ENCODE data around the gene SLC9C1. TPM values are rescaled to one million over a fixed set of nuclear protein-coding genes. Genes with fewer than 3 reads are reported as not detected.

SLC9C1 gene
- total RNA-seq (not detected), polyA plus RNA-seq (under 1 TPM in 1 of 2 donors, not detected in 1; 0.08 TPM), total RNA-seq (not detected)

DNA sequence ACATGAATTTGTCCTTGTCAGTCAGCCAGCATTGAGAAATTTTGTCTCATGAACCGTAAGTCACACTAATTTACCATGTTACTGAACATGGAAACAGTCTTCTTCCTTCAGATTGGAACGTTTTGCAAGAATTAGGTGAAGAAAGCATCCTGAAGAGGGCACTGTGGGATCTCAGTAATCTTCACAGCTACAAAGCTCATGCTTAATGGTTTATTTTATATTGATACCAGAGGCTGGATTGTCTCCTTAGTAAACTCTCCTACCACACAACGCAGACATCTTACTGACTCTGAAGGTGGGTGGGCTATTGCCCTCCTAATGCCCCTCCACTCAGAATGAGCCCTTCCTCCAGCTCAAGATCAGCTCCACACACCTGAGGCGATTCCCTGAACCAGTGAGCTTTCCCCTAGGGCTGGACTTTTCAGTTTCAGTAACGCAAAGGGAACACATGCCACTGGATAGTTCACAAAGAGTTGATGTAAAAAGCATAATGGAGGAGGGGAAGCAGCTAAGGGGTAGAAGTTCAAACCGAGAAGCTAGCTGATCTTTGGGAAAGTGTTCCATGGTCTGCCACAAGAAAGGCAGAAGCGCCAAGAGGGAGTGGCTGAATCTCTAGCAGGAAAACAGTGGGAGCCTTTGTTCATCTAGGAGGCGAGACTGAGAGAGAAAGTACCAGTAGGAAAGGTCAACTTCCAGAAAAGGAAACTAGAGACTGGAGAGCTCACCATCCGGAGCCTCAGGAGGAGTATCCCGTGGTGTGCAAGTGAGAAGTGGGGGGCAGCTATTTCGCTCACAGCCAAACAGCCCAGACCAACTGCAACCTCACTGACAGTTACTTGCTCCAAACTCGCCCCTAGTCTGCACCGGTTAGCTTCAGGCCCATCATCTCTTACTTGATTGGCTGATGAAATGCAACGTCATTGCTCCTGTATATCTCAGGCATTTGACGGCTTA is at the start of gene SLC9C1:
SLC9C1 (minus strand) TSS at position 849 of the 954 bp plus-strand sequence. CDS start 7,425 bp downstream, outside the sequence.
- peak within 1 kb of the TSS; percentile 25 for H3K4me3 ChIP-seq (ENCODE audit: low read length)
- intact Hi-C loops (cut with micrococcal nuclease), result loop anchor here (1.0 to 5.0 kb wide), 9 partner anchors 10 to 994 kb away; no protein-coding TSS in a partner anchor
- H3K4me3 Mint-ChIP-seq, result peak within 1 kb of the TSS; percentile 49 to 80 (median 70)

DNA sequence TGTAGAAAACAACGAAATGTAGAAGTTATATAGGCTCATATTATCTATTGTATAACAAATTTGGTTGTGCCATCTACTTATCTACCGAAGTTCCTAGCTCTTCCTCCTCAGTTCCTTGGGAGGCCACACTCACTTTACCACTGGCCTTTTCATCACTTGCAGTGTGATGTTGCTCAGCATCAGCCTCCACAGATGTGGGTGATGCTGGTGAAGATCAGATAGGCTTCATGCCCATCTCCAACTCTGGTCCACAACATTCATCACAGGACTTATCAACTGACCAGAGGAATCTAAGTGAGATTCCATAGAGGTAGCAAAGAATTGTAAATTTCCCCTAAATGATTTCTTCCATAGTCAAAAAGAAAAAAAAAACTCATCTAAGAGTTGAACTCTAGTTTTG is 47.4 kb upstream of the SLC9C1 start:
- H3K27me3 Mint-ChIP-seq, result no peaks in the 10 kb centered on the region
- Histone ChIP-seq H3K9me3 (ENCODE audit: control insufficient read depth in 2 of 3, low read length in 3 of 3) (no peaks in the 10 kb centered on the region), H3K4me3 (ENCODE audit: low read length) (no peak overlapping the region), H3K27ac (ENCODE audit: low read depth, low read length) (no peak overlapping the region), H3K36me3 (ENCODE audit: control insufficient read depth in 2 of 3, insufficient read depth in 3 of 3, low read length in 3 of 3) (no peaks in the 10 kb centered on the region), H3K27me3 (ENCODE audit: control insufficient read depth in 2 of 2, insufficient read depth in 2 of 2, low read length in 2 of 2) (no peaks in the 10 kb centered on the region), H3K4me1 (ENCODE audit: control insufficient read depth in 2 of 2, insufficient read depth in 2 of 2, low read length in 2 of 2) (no peaks in the 10 kb centered on the region)
- ChIA-PET POLR2A (no interaction called here), CTCF (no interaction called here)
- intact Hi-C loops (cut with micrococcal nuclease), result loop anchor here in 1 of 2 donors (1.0 kb wide), 1 partner anchor 8 kb away; the partner anchor contains the start of gene CD200
- H3K9me3 Mint-ChIP-seq, result peaks cover 0 to 13% (median 5%) of the 10 kb centered on the region in 11 donors
- no peak overlapping the region for H3K4me3 Mint-ChIP-seq
- H3K36me3 Mint-ChIP-seq, result peaks cover 0 to 35% (median 23%) of the 10 kb centered on the region in 5 donors
- ATAC-seq, result no peak
- no peak for DNase-seq
- peaks cover 11 to 46% (median 33%) of the 10 kb centered on the region in 7 donors for H3K4me1 Mint-ChIP-seq
- peak overlapping the region in 4 of 9 donors; percentile 15 to 65 (median 23) for H3K27ac Mint-ChIP-seq

More for the DNA sequence above, at the start of gene SLC9C1:
- H3K27ac Mint-ChIP-seq, result peak within 1 kb of the TSS; percentile 4 to 83 (median 56)
- ChIA-PET CTCF (interaction anchor here (0.5 to 4.8 kb wide), 30 partner anchors 9 to 722 kb away, joined by 3 to 36 read pairs (median 4); partner anchors contain the start of genes BTLA and CD200), POLR2A (interaction anchor here (1.3 to 2.8 kb wide), 2 partner anchors 10 to 161 kb away, joined by 3 to 10 read pairs; partner anchors contain the start of gene GCSAM)
- no peaks in the 10 kb centered on the region for H3K27me3 Mint-ChIP-seq
- Histone ChIP-seq H3K27me3 (ENCODE audit: control insufficient read depth in 2 of 2, insufficient read depth in 2 of 2, low read length in 2 of 2) (no peaks in the 10 kb centered on the region), H3K4me1 (ENCODE audit: control insufficient read depth in 2 of 2, insufficient read depth in 2 of 2, low read length in 2 of 2) (no peaks in the 10 kb centered on the region), H3K27ac (ENCODE audit: low read depth, low read length) (no peak within 1 kb of the TSS), H3K36me3 (ENCODE audit: control insufficient read depth in 2 of 3, insufficient read depth in 3 of 3, low read length in 3 of 3) (no peaks in the 10 kb centered on the region), H3K9me3 (ENCODE audit: control insufficient read depth in 2 of 3, low read length in 3 of 3) (no peaks in the 10 kb centered on the region)
- peaks cover 0 to 2% (median 0%) of the 10 kb centered on the region in 5 donors for H3K36me3 Mint-ChIP-seq
- ATAC-seq (peak; percentile 84), DNase-seq (peak in 7 of 9 donors; percentile 32 to 66 (median 49))
- H3K9me3 Mint-ChIP-seq, result peaks cover 0 to 3% (median 0%) of the 10 kb centered on the region in 11 donors
- H3K4me1 Mint-ChIP-seq, result peaks cover 17 to 37% (median 27%) of the 10 kb centered on the region in 7 donors

DNA sequence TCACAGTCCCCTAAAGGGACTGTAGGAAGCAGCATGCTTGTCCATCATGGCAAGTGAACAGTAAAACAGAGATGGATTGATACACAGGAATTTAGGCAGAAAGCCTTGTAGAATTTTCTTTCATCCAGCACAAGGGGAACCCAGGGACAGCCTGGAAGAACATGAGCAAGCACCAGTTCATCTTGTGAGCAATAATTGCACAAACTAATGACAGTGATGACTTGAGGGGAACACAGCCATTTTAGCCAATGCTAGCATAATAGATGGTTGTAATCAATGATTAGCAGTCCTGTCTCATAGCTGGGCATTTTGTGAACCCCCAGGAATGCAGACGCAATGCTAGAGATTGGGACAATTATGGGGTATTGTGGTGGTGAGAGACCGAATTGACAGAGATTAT is 45.6 kb upstream of the SLC9C1 start:
- no peak for ATAC-seq
- no peak for DNase-seq
- no peak overlapping the region for H3K4me3 Mint-ChIP-seq
- no peaks in the 10 kb centered on the region for H3K27me3 Mint-ChIP-seq
- H3K4me3 ChIP-seq (ENCODE audit: low read length), result no peak overlapping the region
- POLR2A ChIA-PET, result interaction anchor here (0.7 kb wide), 1 partner anchor 10 kb away, joined by 3 read pairs; no protein-coding TSS in a partner anchor
- H3K27ac Mint-ChIP-seq, result peak overlapping the region in 3 of 9 donors; percentile 4 to 34 (median 22)
- no peaks in the 10 kb centered on the region for H3K4me1 ChIP-seq (ENCODE audit: control insufficient read depth in 2 of 2, insufficient read depth in 2 of 2, low read length in 2 of 2)
- intact Hi-C loops (cut with micrococcal nuclease), result no loop called here
- CTCF ChIA-PET, result no interaction called here
- peaks cover 11 to 61% (median 51%) of the 10 kb centered on the region in 7 donors for H3K4me1 Mint-ChIP-seq
- H3K36me3 ChIP-seq (ENCODE audit: control insufficient read depth in 2 of 3, insufficient read depth in 3 of 3, low read length in 3 of 3), result no peaks in the 10 kb centered on the region
- peaks cover 0 to 13% (median 5%) of the 10 kb centered on the region in 11 donors for H3K9me3 Mint-ChIP-seq
- H3K9me3 ChIP-seq (ENCODE audit: control insufficient read depth in 2 of 3, low read length in 3 of 3), result no peaks in the 10 kb centered on the region
- no peaks in the 10 kb centered on the region for H3K27me3 ChIP-seq (ENCODE audit: control insufficient read depth in 2 of 2, insufficient read depth in 2 of 2, low read length in 2 of 2)
- no peak overlapping the region for H3K27ac ChIP-seq (ENCODE audit: low read depth, low read length)
- H3K36me3 Mint-ChIP-seq, result peaks cover 0 to 25% (median 10%) of the 10 kb centered on the region in 5 donors

DNA sequence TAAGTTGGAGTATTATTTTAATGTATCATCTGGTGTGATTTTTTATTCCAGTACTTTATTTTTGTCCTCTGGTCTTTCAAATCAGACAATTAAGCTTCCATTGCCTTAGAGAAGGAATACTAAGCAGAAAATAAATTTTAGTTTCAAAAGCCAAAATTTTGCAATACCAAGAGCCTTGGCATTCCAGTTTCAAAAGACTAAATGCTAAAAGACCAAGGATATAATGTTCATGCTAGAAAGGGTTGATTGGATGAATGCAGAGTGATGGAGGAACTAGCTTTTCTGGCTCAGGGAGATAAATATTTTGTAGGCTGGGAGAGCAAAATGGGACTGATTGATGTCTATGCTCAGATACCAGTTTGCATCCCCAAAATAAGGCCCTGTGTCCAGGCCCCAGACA is 45.1 kb upstream of the SLC9C1 start:
- Histone ChIP-seq H3K27ac (ENCODE audit: low read depth, low read length) (no peak overlapping the region), H3K27me3 (ENCODE audit: control insufficient read depth in 2 of 2, insufficient read depth in 2 of 2, low read length in 2 of 2) (no peaks in the 10 kb centered on the region), H3K9me3 (ENCODE audit: control insufficient read depth in 2 of 3, low read length in 3 of 3) (no peaks in the 10 kb centered on the region), H3K36me3 (ENCODE audit: control insufficient read depth in 2 of 3, insufficient read depth in 3 of 3, low read length in 3 of 3) (no peaks in the 10 kb centered on the region), H3K4me3 (ENCODE audit: low read length) (no peak overlapping the region), H3K4me1 (ENCODE audit: control insufficient read depth in 2 of 2, insufficient read depth in 2 of 2, low read length in 2 of 2) (peaks cover 0 to 2% of the 10 kb centered on the region in 2 donors)
- H3K9me3 Mint-ChIP-seq, result peaks cover 0 to 13% (median 5%) of the 10 kb centered on the region in 11 donors
- H3K4me1 Mint-ChIP-seq, result peaks cover 15 to 65% (median 56%) of the 10 kb centered on the region in 7 donors
- intact Hi-C loops (cut with micrococcal nuclease), result no loop called here
- ATAC-seq (no peak), DNase-seq (no peak)
- no peak overlapping the region for H3K4me3 Mint-ChIP-seq
- H3K27me3 Mint-ChIP-seq, result no peaks in the 10 kb centered on the region
- ChIA-PET CTCF (no interaction called here), POLR2A (interaction anchor here (0.7 kb wide), 1 partner anchor 10 kb away, joined by 3 read pairs; no protein-coding TSS in a partner anchor)
- H3K27ac Mint-ChIP-seq, result peak overlapping the region in 3 of 9 donors; percentile 4 to 34 (median 22)
- peaks cover 0 to 21% (median 7%) of the 10 kb centered on the region in 5 donors for H3K36me3 Mint-ChIP-seq

DNA sequence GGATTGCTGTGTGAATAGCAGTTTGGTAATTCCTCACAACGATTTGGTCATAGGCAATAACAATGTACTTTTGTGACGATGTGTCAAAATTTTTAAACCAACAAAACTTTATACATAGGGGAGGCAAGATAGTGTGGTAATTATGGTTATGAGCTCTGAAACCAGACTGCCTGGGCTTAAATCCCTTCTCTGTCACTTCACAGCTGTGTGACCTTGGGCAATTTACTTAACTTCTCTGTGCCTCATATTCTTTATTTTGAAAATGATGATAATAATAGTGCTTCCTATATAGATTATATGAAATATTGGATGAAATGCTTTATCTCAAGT is 44.7 kb upstream of the SLC9C1 start:
- Mint-ChIP-seq H3K4me1 (peaks cover 16 to 70% (median 60%) of the 10 kb centered on the region in 7 donors), H3K27ac (peak overlapping the region in 4 of 9 donors; percentile 10 to 51 (median 36)), H3K36me3 (peaks cover 0 to 17% (median 4%) of the 10 kb centered on the region in 5 donors), H3K27me3 (no peaks in the 10 kb centered on the region), H3K4me3 (no peak overlapping the region), H3K9me3 (peaks cover 0 to 9% (median 2%) of the 10 kb centered on the region in 11 donors)
- ChIA-PET CTCF (interaction anchor here (1.0 to 1.3 kb wide), 2 partner anchors 115 to 227 kb away, joined by 3 to 4 read pairs; no protein-coding TSS in a partner anchor), POLR2A (no interaction called here)
- Histone ChIP-seq H3K4me1 (ENCODE audit: control insufficient read depth in 2 of 2, insufficient read depth in 2 of 2, low read length in 2 of 2) (peaks cover 0 to 6% of the 10 kb centered on the region in 2 donors), H3K27me3 (ENCODE audit: control insufficient read depth in 2 of 2, insufficient read depth in 2 of 2, low read length in 2 of 2) (no peaks in the 10 kb centered on the region), H3K36me3 (ENCODE audit: control insufficient read depth in 2 of 3, insufficient read depth in 3 of 3, low read length in 3 of 3) (no peaks in the 10 kb centered on the region), H3K4me3 (ENCODE audit: low read length) (no peak overlapping the region), H3K9me3 (ENCODE audit: control insufficient read depth in 2 of 3, low read length in 3 of 3) (no peaks in the 10 kb centered on the region), H3K27ac (ENCODE audit: low read depth, low read length) (no peak overlapping the region)
- intact Hi-C loops (cut with micrococcal nuclease), result no loop called here
- DNase-seq (no peak), ATAC-seq (no peak)

DNA sequence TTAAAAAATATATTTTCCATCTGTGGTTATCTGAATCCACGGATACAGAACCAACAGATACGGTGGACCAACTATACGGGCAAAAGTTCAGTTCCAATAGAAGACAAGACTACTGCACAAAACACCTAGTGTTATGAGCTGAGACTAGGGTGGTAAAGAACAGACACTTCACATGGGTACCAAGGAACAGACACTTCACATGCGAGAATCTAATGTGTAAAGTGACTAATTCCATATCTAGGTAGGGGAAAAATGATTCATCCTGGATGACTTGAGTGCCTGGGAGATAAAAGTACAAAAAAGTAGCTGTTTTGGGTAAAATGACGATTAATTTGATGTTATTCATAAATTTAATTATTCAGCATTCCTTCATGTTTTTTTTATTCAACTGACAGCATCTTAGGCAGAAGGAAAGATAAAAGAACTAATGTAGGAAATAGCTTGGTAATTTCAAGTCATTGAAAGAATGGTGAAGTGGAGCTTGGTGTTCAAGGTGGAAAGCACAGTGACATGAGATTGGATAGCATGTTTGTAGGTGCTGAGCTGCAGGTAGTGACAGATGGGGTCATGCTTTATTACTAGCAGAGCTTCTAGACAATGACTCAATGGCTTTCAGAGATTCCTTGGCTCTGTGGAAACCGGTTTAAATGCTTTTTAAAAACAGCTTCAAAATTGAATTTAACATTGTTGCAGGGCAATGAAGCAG is 44.2 kb upstream of the SLC9C1 start:
- POLR2A ChIA-PET, result no interaction called here
- ATAC-seq, result no peak
- H3K27ac ChIP-seq (ENCODE audit: low read depth, low read length), result no peak overlapping the region
- CTCF ChIA-PET, result interaction anchor here (0.8 to 1.3 kb wide), 3 partner anchors 116 to 226 kb away, joined by 3 to 4 read pairs (median 3); no protein-coding TSS in a partner anchor
- Mint-ChIP-seq H3K27me3 (no peaks in the 10 kb centered on the region), H3K9me3 (peaks cover 0 to 5% (median 0%) of the 10 kb centered on the region in 11 donors), H3K27ac (peak overlapping the region in 6 of 9 donors; percentile 0 to 51 (median 20)), H3K36me3 (peaks cover 0 to 14% (median 3%) of the 10 kb centered on the region in 5 donors), H3K4me1 (peaks cover 21 to 72% (median 62%) of the 10 kb centered on the region in 7 donors), H3K4me3 (no peak overlapping the region)
- intact Hi-C loops (cut with micrococcal nuclease), result no loop called here
- no peaks in the 10 kb centered on the region for H3K27me3 ChIP-seq (ENCODE audit: control insufficient read depth in 2 of 2, insufficient read depth in 2 of 2, low read length in 2 of 2)
- peaks cover 0 to 3% (median 0%) of the 10 kb centered on the region in 3 experiments for H3K36me3 ChIP-seq (ENCODE audit: control insufficient read depth in 2 of 3, insufficient read depth in 3 of 3, low read length in 3 of 3)
- H3K9me3 ChIP-seq (ENCODE audit: control insufficient read depth in 2 of 3, low read length in 3 of 3), result no peaks in the 10 kb centered on the region
- peaks cover 0 to 6% of the 10 kb centered on the region in 2 donors for H3K4me1 ChIP-seq (ENCODE audit: control insufficient read depth in 2 of 2, insufficient read depth in 2 of 2, low read length in 2 of 2)
- H3K4me3 ChIP-seq (ENCODE audit: low read length), result no peak overlapping the region
- DNase-seq, result no peak

Data from naive thymus-derived CD4-positive, alpha-beta T cell (primary cell).